Nephron (organoid): ENCODE measurements around the gene DDX42.

Source experiments
- H3K27ac Mint-ChIP-seq, 3 experiments: 2 replicates each; pipeline ENCODE4 v1.8.0; 2020; ENCODE audit warnings: mixed read lengths in 3 of 3, mild to moderate bottlenecking in 2 of 3, moderate library complexity in 1 of 3
- H3K27me3 Mint-ChIP-seq: 2 replicates; pipeline ENCODE4 v1.8.0; 2021; ENCODE audit warnings: low read depth, mild to moderate bottlenecking, moderate library complexity, mixed read lengths
- H3K36me3 Mint-ChIP-seq: 2 replicates; pipeline ENCODE4 v1.8.0; 2020; ENCODE audit warnings: low read depth, mixed read lengths
- H3K4me1 Mint-ChIP-seq: 2 replicates; pipeline ENCODE4 v1.8.0; 2020; ENCODE audit warnings: mixed read lengths
- H3K4me3 Mint-ChIP-seq, 3 experiments: 2 replicates each; pipeline ENCODE4 v1.8.0; 2020; ENCODE audit warnings: mild to moderate bottlenecking in 3 of 3, mixed read lengths in 3 of 3, moderate library complexity in 2 of 3
- H3K9me3 Mint-ChIP-seq: 2 replicates; pipeline ENCODE4 v1.8.0; 2020; ENCODE audit warnings: mixed read lengths
- CTCF ChIP-seq, 3 experiments: fragments of 200-600 bp; sonication (generic); IDR thresholded peaks; one replicate each; pipeline ENCODE4 v1.5.0; 2021; ENCODE audit warnings: antibody characterized with exemption in 3 of 3; ENCODE audit not compliant: unreplicated experiment in 3 of 3

DDX42 gene

GRCh38 chr17:63772801-63773271 is 1.1 kb upstream of the DDX42 start:
- no peak for TF ChIP-seq CTCF (IDR thresholded peaks at IDR 0.05; ENCODE audit: unreplicated experiment in 3 of 3)
- H3K36me3 Mint-ChIP-seq = peaks cover 17% of the 10 kb centered on the region
- no peaks in the 10 kb centered on the region for H3K9me3 Mint-ChIP-seq
- H3K4me3 Mint-ChIP-seq = peak overlapping the region; percentile 98 to 100 (median 98)
- peaks cover 35% of the 10 kb centered on the region for H3K4me1 Mint-ChIP-seq
- no peaks in the 10 kb centered on the region for H3K27me3 Mint-ChIP-seq
- peak overlapping the region; percentile 99 to 100 (median 100) for H3K27ac Mint-ChIP-seq

DNA sequence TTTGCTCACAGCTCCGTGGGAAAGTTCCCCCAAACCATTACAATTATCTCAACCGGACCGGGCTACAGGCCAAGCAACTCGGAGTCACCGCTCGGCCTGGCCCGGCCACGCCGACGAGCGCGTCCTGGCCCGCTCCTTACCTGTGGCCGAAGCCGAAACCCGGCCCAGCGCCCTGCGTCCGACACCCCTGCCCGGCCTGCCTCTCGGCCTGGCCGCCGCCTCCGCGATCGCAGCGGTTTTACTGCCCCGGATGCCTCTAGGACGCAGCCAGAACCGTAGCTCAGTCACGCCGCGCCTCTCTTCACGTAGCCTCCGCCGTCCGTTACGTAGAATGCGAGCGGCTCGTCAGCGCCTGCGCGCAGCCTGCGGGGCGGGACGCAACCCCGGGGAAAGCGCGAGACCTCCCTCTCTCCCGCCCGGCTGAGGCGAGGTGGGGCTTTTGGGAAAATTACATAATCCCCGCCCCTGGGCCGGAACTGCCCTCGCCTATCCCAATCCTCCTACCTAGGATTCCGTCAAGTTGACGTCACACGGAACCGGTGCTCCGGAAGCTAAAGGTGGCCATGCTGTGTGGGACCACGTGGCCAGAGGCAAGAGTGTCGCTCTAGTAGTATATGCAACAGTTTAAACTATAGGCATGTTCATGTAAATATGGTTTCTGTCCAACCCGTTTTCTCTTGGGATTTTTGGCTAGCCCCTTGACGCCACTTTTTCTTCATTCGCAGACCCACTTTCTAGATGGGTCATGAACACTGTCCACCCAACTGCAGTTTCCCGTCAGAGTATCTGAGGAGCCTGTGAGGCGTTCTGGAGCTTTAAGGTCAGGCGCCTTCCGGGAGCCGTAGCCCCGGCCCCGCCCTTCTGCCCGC is 464 bp upstream of the DDX42 start, which contains the start of gene CCDC47:
Gene CCDC47, minus strand, starts transcription at position 326 of the 869 bp plus-strand sequence. CDS start 7,422 bp downstream, outside the sequence.
- TF ChIP-seq CTCF (IDR thresholded peaks at IDR 0.05; ENCODE audit: unreplicated experiment in 3 of 3) = no peak
- Mint-ChIP-seq H3K27ac (peak within 1 kb of the TSS; percentile 99 to 100 (median 100)), H3K27me3 (no peaks in the 10 kb centered on the region), H3K9me3 (no peaks in the 10 kb centered on the region), H3K4me1 (peaks cover 40% of the 10 kb centered on the region), H3K4me3 (peak within 1 kb of the TSS; percentile 98 to 100 (median 98)), H3K36me3 (peaks cover 22% of the 10 kb centered on the region)

DNA sequence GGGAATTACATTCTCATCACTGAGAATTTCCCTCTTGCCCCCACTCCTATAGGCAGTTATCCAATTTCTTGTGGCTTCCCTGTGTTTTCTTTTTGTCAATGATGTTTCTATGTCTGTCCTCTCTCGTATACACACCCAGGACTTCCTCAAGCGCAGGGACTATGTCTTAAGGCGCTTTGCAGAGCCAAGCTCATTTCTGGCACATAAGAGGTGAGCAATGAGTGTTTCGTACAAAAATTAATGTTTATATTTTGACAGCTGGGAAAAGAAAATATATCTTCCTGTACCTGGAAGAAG is 947 bp downstream of the DDX42 start:
- Mint-ChIP-seq H3K4me1 (peaks cover 40% of the 10 kb centered on the region), H3K27me3 (no peaks in the 10 kb centered on the region), H3K27ac (peak overlapping the region; percentile 99 to 100 (median 100)), H3K36me3 (peaks cover 28% of the 10 kb centered on the region), H3K4me3 (peak overlapping the region; percentile 98 to 100 (median 98)), H3K9me3 (no peaks in the 10 kb centered on the region)
- TF ChIP-seq CTCF (IDR thresholded peaks at IDR 0.05; ENCODE audit: unreplicated experiment in 3 of 3) = no peak

GRCh38 chr17:63775420-63775819 is 1.4 kb downstream of the DDX42 start:
- H3K4me1 Mint-ChIP-seq = peaks cover 40% of the 10 kb centered on the region
- no peaks in the 10 kb centered on the region for H3K9me3 Mint-ChIP-seq
- peak overlapping the region; percentile 98 to 100 (median 98) for H3K4me3 Mint-ChIP-seq
- peak overlapping the region; percentile 99 to 100 (median 100) for H3K27ac Mint-ChIP-seq
- H3K36me3 Mint-ChIP-seq = peaks cover 32% of the 10 kb centered on the region
- no peaks in the 10 kb centered on the region for H3K27me3 Mint-ChIP-seq
- TF ChIP-seq CTCF (IDR thresholded peaks at IDR 0.05; ENCODE audit: unreplicated experiment in 3 of 3) = no peak

DNA sequence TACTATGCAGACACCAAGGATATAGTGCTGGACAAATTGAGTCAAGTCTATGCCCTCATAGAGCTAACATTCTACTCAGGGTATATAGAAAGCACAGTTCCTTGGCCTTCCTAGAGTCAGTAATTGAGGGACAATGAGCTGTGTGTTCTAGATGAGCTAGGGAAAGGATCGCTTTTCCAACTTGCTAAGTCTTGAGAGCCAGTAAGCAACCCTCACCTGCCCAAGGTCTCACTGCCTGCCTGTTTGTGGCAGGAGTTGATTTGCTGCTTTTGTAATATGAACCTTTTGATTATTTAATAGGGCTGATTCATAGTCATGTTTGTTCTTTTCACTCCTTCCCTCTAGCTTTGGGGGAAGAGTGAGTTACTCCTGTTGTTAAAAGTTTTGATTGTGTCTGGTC is 6.5 kb downstream of the DDX42 start:
- Mint-ChIP-seq H3K36me3 (peaks cover 51% of the 10 kb centered on the region), H3K4me1 (peaks cover 18% of the 10 kb centered on the region), H3K27me3 (no peaks in the 10 kb centered on the region), H3K4me3 (no peak overlapping the region), H3K9me3 (no peaks in the 10 kb centered on the region), H3K27ac (no peak overlapping the region)
- no peak for TF ChIP-seq CTCF (IDR thresholded peaks at IDR 0.05; ENCODE audit: unreplicated experiment in 3 of 3)
